Immature natural killer cell (primary cell): ENCODE data around the gene CCR5. TPM values are rescaled to one million over a fixed set of nuclear protein-coding genes. Genes with fewer than 3 reads are reported as not detected.

Experiments used
- DNase-seq, 3 donors: peaks; one replicate each; pipeline ENCODE4 v3.0.0; 2022; ENCODE audit warnings: mixed read lengths in 1 of 3
- H3K27ac Mint-ChIP-seq, 6 donors: one replicate each; pipeline ENCODE4 v1.8.0; 2020; ENCODE audit warnings: mixed read lengths in 6 of 6, mild to moderate bottlenecking in 5 of 6, inconsistent platforms in 4 of 6, moderate library complexity in 3 of 6
- H3K27me3 Mint-ChIP-seq, 3 donors: one replicate each; pipeline ENCODE4 v1.8.0; 2020 to 2021; ENCODE audit warnings: low read depth in 3 of 3, mild to moderate bottlenecking in 3 of 3, mixed read lengths in 3 of 3, moderate library complexity in 3 of 3, inconsistent platforms in 1 of 3
- H3K36me3 Mint-ChIP-seq, 3 donors: one replicate each; pipeline ENCODE4 v1.8.0; 2020; ENCODE audit warnings: mixed read lengths in 3 of 3, inconsistent platforms in 2 of 3, mild to moderate bottlenecking in 2 of 3
- H3K4me1 Mint-ChIP-seq, 2 donors: one replicate each; pipeline ENCODE4 v1.8.0; 2020; ENCODE audit warnings: inconsistent platforms in 2 of 2, mild to moderate bottlenecking in 2 of 2, mixed read lengths in 2 of 2, moderate library complexity in 1 of 2
- H3K4me3 Mint-ChIP-seq, 5 donors: one replicate each; pipeline ENCODE4 v1.8.0; 2020; ENCODE audit warnings: mild to moderate bottlenecking in 5 of 5, mixed read lengths in 5 of 5, inconsistent platforms in 3 of 5, moderate library complexity in 3 of 5
- H3K9me3 Mint-ChIP-seq, 6 donors: one replicate each; pipeline ENCODE4 v1.8.0; 2020; ENCODE audit warnings: mild to moderate bottlenecking in 6 of 6, mixed read lengths in 6 of 6, inconsistent platforms in 4 of 6, moderate library complexity in 3 of 6
- polyA plus RNA-seq, 3 donors: library from polyadenylated mRNA; unstranded; fragments of 300-500 nt; fragmentation: Illumina TruSeq; gene quantifications; one replicate each; pipeline ENCODE4 v1.2.3, GENCODE V29; 2021

Gene CCR5
- polyA plus RNA-seq, 3 donors from 2014 or later: 1.4 to 4.2 TPM; not detected in 1

DNA sequence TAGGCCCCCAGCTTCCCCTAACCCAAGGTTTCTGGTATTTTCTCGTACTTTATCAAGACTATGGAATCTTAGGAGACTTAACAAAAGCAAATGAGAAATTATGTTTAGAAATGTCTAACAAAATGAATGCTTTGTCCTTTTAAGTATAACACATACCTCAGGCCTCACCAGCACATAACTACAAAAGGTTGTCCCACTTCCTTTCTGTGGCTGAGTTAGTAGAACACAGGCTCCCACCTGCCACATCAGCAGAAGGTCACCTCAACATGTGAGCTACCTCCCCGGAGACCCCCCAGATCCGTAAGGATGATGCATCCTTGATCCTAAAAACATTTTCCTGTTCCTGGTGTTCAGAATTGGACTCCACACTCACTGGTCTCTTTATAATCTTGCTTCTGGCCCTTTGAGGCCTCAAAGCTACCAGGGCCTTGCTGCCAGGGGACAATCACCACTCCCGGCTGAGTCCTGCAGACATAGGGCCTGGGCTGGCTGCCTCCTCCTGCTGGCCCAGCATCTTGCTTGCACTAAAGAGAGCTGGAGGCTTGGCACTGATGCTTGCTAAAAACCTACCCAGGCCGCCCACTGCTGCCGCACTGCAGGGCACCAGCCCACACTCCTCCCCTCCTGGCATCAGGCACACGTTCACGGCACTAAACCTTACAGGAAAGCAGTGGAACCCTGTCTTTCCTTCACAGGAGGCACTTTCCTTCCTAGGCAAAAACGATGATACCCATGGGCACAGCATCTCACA is 39.2 kb downstream of the CCR5 start:
- no peaks in the 10 kb centered on the region for H3K9me3 Mint-ChIP-seq
- peak overlapping the region in 1 of 5 donors; percentile 26 for H3K4me3 Mint-ChIP-seq
- H3K27ac Mint-ChIP-seq: peak overlapping the region in 4 of 6 donors; percentile 14 to 26 (median 22)
- no peak for DNase-seq
- H3K36me3 Mint-ChIP-seq: no peaks in the 10 kb centered on the region
- peaks cover 0 to 2% (median 0%) of the 10 kb centered on the region in 3 donors for H3K27me3 Mint-ChIP-seq
- peaks cover 29 to 37% of the 10 kb centered on the region in 2 donors for H3K4me1 Mint-ChIP-seq

DNA sequence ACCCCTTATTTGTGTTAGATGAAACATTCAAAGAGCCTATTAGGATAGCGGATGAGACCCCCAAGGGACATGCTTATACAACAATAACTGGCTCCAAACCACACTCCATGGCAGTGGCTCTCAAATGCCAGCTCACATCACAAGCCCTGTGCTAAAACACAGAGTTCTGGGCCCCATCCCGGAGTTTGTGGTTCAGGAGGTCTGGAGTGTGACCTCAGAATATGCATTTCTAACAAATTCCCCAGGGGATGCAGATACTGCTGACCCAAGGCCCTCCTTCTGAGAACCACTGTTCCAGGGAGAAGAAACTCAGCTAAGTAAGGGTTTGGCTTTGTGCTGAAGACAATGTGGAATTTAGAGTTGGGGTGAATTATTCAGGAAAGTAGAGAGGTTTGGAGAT is 39.9 kb downstream of the CCR5 start:
- Mint-ChIP-seq H3K27ac (no peak overlapping the region), H3K27me3 (peaks cover 0 to 2% (median 0%) of the 10 kb centered on the region in 3 donors), H3K9me3 (no peaks in the 10 kb centered on the region), H3K36me3 (no peaks in the 10 kb centered on the region), H3K4me3 (no peak overlapping the region), H3K4me1 (peaks cover 29 to 37% of the 10 kb centered on the region in 2 donors)
- DNase-seq: no peak

DNA sequence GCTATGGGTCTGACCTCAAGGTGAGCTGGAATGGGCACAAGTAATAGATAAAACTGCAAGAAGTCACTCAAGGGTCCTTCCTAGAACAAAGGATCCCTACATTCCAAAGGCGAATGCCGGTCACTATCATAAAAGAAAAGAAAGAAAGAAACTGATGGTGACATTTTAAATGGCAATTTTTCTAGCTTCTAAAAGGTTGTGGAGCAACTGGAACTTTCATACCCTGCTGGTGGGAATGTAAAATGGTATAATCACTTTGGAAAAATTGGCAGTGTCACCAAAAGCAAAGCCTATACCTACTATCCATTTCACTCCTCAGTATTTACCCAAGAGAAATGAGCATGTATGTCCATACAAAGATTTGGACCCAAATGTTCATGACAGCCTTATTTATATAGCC is 40.5 kb downstream of the CCR5 start:
- no peaks in the 10 kb centered on the region for H3K36me3 Mint-ChIP-seq
- no peaks in the 10 kb centered on the region for H3K9me3 Mint-ChIP-seq

DNA sequence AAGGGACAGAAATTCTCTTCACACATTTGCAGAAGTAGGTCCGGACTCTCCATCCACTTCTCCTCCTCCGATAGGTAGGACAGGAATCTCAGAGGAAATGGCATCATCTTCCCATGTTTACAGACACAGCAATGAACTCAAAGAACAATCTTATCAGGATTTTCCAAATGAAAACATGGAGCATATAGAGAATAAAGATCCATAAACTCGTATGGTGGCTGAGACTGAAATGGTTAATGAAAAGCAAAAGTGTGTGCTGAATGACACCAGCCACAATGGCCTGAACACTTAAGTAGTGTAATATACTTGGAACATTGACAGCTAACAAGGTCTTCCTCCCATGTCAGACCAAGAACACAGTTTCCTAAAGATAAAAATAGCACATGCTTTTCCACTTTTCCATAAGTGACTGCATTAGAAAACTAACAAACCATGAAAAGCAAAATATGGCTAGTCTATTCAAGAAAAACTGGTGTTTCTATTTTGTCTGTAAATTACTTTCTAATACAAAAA is 42.1 kb downstream of the CCR5 start:
- Mint-ChIP-seq H3K4me1 (peaks cover 17 to 25% of the 10 kb centered on the region in 2 donors), H3K27me3 (peaks cover 0 to 2% (median 0%) of the 10 kb centered on the region in 3 donors), H3K27ac (no peak overlapping the region), H3K9me3 (no peaks in the 10 kb centered on the region), H3K36me3 (no peaks in the 10 kb centered on the region), H3K4me3 (no peak overlapping the region)
- DNase-seq: no peak

More for the DNA sequence above, 40.5 kb downstream of the CCR5 start:
- H3K27ac Mint-ChIP-seq: no peak overlapping the region
- H3K4me1 Mint-ChIP-seq: peaks cover 29 to 37% of the 10 kb centered on the region in 2 donors
- H3K27me3 Mint-ChIP-seq: peaks cover 0 to 2% (median 0%) of the 10 kb centered on the region in 3 donors
- no peak overlapping the region for H3K4me3 Mint-ChIP-seq
- DNase-seq: no peak

DNA sequence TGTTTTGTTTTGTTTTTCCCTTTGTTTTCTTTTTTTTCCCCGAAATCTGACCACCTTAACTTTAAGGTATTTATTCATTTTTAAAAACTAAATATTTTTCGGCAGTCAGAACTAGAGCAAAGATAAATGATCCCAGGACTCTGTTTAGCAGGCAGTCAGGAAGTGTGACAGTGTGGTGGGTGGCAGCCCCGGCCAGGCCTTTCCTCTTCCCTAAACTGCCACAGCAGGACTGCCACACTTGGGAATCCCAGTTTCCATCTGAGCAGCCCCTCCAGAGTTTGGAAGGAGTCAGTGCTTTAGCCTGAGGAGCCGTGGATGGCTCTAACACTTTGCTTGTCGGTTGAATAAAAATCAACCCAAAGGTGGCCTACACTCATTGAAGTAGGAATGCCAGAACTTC is 43.2 kb downstream of the CCR5 start:
- DNase-seq: no peak
- Mint-ChIP-seq H3K4me3 (no peak overlapping the region), H3K36me3 (no peaks in the 10 kb centered on the region), H3K4me1 (peaks cover 8 to 14% of the 10 kb centered on the region in 2 donors), H3K27me3 (no peaks in the 10 kb centered on the region), H3K27ac (no peak overlapping the region), H3K9me3 (no peaks in the 10 kb centered on the region)

DNA sequence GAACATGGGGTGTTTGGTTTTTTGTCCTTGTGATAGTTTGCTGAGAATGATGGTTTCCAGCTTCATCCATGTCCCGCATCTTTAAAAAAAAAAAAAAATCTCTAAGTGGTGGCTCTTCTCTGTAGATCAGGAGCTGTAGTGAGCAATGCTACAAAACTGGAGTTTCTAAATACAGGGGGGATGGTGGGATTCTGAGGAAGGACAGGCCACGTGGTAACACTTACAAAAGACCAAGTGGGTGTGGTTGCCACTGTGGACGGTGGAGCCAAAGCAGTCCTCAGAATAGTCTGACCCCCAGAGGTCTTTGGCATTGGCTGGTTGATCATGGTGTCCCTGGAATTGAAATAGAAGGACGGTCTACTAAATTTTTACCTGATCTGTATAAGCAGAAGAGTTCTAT is 44.0 kb downstream of the CCR5 start:
- Mint-ChIP-seq H3K4me3 (no peak overlapping the region), H3K36me3 (no peaks in the 10 kb centered on the region), H3K27ac (peak overlapping the region in 1 of 6 donors; percentile 30), H3K4me1 (peaks cover 5 to 6% of the 10 kb centered on the region in 2 donors), H3K9me3 (no peaks in the 10 kb centered on the region), H3K27me3 (no peaks in the 10 kb centered on the region)
- DNase-seq: no peak

DNA sequence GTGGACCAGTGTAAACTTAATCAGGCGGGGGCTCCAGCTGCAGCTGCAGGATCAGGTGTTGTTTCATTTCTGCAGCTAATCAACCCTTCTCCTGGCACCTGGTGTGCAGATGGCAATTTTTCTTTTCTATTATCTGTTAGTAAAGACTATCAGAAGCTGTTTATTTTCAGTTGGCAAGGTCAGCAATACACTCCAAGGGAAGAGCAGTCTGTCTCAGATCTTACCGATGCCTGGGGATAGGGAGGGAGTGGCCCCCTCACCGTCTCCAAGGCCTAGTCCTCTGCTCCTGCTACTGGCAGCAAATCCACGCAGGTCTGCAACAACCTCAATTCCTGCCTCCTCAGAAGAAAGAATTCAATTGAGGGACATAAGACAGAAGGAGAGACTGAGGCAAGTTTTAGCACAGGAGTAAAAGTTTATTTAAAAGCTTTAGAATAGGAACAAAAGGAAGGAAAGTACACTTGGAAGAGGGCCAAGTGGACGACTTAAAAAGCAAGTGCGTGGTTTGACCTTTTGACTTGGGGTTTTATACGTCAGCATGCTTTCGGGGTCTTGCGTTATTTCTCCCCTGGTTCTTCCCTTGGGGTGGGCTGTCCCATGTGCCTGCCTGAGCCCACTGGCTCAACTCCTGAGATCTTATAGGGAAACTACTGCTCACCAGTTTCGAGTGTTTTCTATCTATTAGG is 45.5 kb downstream of the CCR5 start:
- no peak overlapping the region for H3K4me3 Mint-ChIP-seq
- no peaks in the 10 kb centered on the region for H3K36me3 Mint-ChIP-seq
- no peak overlapping the region for H3K27ac Mint-ChIP-seq
- DNase-seq: no peak
- H3K9me3 Mint-ChIP-seq: no peaks in the 10 kb centered on the region
- no peaks in the 10 kb centered on the region for H3K4me1 Mint-ChIP-seq
- H3K27me3 Mint-ChIP-seq: no peaks in the 10 kb centered on the region

DNA sequence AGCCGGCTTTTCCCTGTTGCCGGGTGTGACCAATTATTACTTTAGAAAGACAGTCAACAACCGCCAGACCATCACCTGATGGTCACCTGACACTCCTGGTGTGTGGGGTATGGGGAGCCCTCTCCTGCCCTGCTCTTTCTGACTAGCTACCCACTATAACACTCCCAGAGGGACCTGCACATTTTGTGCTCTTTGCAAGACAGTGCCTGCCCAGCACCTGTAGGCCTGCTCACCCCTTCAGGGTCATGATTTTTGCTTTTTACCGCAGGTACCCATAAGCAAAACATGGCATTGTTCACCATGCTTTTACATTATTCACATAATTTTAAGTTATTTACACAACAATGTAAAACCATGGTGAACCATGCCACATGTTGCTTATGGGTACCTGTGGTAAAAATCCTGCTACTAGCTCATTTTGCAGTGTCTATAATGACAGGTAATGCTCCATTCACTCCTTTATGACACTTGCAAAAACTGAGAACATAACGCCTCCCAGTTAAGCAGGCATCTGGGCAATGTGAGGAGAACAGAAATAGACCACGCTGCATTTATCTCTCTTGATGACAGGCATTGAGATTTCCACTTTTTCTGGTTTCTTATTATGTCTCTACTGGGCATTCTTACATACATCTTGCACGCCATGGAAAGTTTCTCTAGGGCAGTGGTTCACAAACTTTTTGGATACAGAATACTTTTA is 46.2 kb downstream of the CCR5 start:
- Mint-ChIP-seq H3K9me3 (no peaks in the 10 kb centered on the region), H3K27ac (no peak overlapping the region), H3K36me3 (no peaks in the 10 kb centered on the region), H3K27me3 (no peaks in the 10 kb centered on the region), H3K4me1 (no peaks in the 10 kb centered on the region), H3K4me3 (no peak overlapping the region)
- DNase-seq: no peak

DNA sequence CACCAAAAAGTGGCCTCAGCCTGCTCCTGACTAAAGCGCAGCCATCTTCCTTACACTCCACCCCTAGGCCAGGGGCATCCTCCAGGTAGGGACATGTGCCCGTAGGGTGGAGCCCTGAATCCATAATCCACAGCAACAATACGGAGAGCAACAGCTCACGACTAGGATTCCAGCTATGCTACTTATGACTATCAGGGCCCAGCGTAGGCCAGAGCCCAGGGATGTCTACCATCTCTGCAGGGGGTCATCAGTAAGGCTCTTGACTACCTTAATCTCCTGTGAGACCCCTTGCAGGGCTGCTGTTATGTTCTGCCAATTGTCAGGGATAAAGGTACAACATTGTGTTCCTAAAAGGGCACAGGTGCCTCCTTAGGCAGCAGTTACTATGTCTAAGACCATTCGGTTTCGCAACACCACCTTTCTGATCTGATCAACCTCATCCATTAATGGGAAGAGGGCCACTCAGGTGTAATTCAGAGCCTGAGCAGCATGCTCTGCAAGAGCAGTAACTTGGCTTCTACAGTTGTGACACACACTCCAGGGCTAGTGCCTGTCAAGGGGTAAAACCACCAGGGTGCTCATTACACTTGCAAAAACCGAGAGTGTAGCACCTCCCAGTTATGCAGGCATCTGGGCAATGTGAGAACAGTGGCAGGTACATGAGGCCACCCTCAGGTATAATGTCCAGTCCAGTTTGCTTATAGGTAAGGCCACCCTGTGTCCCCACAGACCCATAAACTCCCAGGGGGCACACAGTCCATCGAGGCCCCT is 47.3 kb downstream of the CCR5 start:
- Mint-ChIP-seq H3K4me1 (no peaks in the 10 kb centered on the region), H3K4me3 (no peak overlapping the region), H3K9me3 (no peaks in the 10 kb centered on the region), H3K27ac (no peak overlapping the region), H3K36me3 (no peaks in the 10 kb centered on the region), H3K27me3 (no peaks in the 10 kb centered on the region)
- no peak for DNase-seq

DNA sequence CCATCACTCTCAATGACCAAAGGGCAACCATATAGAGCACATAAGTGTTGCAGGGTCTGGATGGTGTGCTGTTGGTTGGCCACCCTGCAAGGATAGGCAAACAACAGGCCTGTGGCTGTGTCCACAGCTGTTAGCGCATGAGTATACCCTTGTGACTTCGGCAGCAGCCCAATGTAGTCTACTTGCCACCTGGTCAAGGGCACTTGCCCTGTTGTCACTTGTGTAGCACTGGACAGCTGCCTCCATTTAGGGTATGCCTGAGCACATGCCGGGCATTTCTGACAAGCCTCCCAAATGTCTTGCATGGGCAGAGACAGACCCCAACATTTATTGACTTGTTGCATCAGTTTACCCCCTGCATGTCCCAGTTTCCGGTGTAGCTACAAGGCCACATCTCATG is 49.1 kb downstream of the CCR5 start:
- Mint-ChIP-seq H3K36me3 (no peaks in the 10 kb centered on the region), H3K27ac (no peak overlapping the region), H3K27me3 (no peaks in the 10 kb centered on the region), H3K4me1 (no peaks in the 10 kb centered on the region), H3K9me3 (no peaks in the 10 kb centered on the region), H3K4me3 (no peak overlapping the region)
- DNase-seq: no peak

DNA sequence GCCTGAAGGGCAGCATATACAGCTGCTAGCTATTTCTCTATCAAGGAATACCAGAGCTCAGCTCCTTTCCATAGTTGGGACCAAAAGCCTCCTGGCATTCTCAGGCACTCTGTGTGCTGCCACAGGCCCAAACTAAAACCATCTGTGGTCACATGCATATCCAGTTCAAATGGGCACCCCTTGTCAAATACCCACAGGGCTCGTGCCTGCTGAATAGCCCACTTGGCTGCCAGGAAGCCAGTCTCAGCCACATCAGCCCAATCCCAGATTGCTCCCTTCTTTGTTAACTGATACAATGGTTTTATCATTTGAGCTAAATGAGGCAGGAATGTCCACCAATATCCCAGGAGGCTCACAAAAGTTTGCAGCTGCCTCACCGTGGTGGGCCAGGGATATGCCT is 50.2 kb downstream of the CCR5 start:
- Mint-ChIP-seq H3K27ac (peak overlapping the region in 1 of 6 donors; percentile 25), H3K36me3 (no peaks in the 10 kb centered on the region), H3K9me3 (no peaks in the 10 kb centered on the region), H3K4me3 (no peak overlapping the region), H3K27me3 (no peaks in the 10 kb centered on the region), H3K4me1 (no peaks in the 10 kb centered on the region)
- DNase-seq: no peak

DNA sequence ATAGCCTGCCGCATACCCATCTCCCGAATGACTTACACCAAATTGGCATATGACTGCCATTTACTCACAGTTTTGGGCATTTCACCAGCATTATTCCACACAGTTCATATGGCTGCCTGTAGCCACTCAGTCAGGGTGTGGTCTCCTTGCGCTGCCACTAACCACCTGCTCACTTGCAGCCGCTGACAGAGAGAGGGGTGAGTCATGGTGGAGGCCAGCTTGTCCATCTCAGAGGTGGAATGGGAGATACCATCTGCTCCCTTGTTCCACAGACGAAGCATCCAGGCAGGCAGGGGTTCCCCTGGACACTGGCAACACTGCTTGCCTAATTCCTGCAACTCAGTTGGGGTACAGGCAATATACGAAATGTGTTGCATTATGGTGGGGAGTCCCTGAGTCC is 51.9 kb downstream of the CCR5 start:
- no peaks in the 10 kb centered on the region for H3K36me3 Mint-ChIP-seq
- H3K4me1 Mint-ChIP-seq: no peaks in the 10 kb centered on the region
- H3K9me3 Mint-ChIP-seq: no peaks in the 10 kb centered on the region
- H3K4me3 Mint-ChIP-seq: no peak overlapping the region
- H3K27ac Mint-ChIP-seq: no peak overlapping the region
- peaks cover 0 to 2% (median 0%) of the 10 kb centered on the region in 3 donors for H3K27me3 Mint-ChIP-seq
- DNase-seq: no peak

DNA sequence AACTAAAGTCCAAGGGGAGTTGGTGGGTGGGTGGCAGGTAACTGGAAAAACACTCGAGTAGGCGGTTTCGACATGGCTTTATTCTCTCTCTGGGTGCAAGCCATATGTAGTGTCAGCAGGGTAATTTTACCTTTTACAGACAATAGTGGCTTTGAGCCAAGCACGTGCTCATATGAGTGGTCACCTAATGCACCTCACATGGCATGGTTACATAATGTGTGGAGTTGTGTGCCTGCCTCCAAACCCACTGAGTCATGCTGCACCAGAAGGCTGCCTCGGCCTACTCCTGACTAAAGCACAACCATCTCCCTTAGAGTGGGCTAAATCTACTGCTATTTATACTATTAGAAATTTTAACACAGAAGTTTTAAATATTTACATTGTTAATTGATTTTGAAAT is 52.8 kb downstream of the CCR5 start:
- no peak overlapping the region for H3K27ac Mint-ChIP-seq

More for the DNA sequence above, 52.8 kb downstream of the CCR5 start:
- H3K4me1 Mint-ChIP-seq: no peaks in the 10 kb centered on the region
- peaks cover 0 to 2% (median 0%) of the 10 kb centered on the region in 3 donors for H3K27me3 Mint-ChIP-seq
- no peak overlapping the region for H3K4me3 Mint-ChIP-seq
- no peaks in the 10 kb centered on the region for H3K9me3 Mint-ChIP-seq
- no peak for DNase-seq
- no peaks in the 10 kb centered on the region for H3K36me3 Mint-ChIP-seq
